ENCODE data around the gene TIGD3.

TIGD3 gene

DNA sequence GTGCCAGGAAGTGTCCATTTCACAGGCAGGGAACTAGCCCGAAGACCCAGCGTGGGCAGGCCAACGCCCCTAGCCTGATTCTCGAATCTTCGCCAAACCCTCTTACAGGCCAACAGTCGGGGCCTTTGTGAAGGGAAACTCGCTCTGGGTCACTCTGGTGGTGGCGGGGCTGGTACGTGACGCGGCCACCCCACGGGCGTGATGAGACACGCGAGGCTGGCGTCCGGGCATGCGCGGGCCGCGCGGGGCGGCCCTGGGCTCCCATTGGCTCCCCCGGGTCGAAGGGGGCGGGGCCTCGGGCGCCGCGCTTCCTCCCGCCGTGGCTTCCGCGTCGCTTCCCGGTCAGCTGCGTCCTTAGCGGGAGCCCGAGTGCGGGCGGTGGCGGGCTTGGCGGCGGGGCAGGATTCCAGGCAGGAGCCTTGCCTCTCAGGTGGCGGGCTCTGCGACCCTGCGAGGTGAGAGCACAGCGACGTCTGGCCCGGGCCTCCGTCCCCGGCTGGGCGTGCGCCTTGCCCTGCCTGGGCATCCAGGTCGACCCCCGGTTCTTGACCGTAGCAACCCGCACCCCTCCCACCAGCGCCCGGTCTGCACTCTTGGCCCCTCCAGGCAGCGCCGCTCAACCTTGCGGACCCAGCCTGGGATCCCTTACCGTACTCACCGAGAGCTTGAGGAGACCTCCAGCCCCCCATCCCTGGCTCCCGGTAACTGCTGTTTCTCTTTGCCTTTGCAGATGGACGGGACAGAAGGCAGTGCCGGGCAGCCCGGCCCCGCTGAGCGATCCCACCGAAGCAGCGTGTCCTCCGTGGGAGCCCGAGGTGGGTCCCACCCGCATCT lies 32.0 kb downstream of the TIGD3 start, which contains the start of gene FRMD8:
TSS of gene FRMD8 (plus strand) at position 331 of the 834 bp plus-strand sequence. CDS start at position 731, 400 bp downstream.
- Histone ChIP-seq H3K4me3 (ENCODE audit: low read length in 2 of 2) (peak within 1 kb of the TSS; percentile 85 to 86), H3K4me1 (ENCODE audit: control insufficient read depth in 2 of 2, insufficient read depth in 2 of 2, low read length in 2 of 2) (peaks cover 42 to 59% of the 10 kb centered on the region in 2 donors), H3K27me3 (ENCODE audit: control insufficient read depth in 2 of 2, insufficient read depth in 2 of 2, low read length in 2 of 2) (no peaks in the 10 kb centered on the region), H3K9ac (ENCODE audit: low read depth in 1 of 2, low read length in 2 of 2) (peak within 1 kb of the TSS; percentile 90 to 98), H3K9me3 (ENCODE audit: control insufficient read depth in 2 of 2, low read length in 2 of 2) (no peaks in the 10 kb centered on the region), H3K36me3 (ENCODE audit: control insufficient read depth in 2 of 2, insufficient read depth in 2 of 2, low read length in 2 of 2) (peaks cover 0 to 8% of the 10 kb centered on the region in 2 donors), H3K27ac (ENCODE audit: low read depth in 2 of 2, low read length in 2 of 2) (peak within 1 kb of the TSS; percentile 89 to 100)

- H3K27ac ChIP-seq (ENCODE audit: low read depth in 2 of 2, low read length in 2 of 2) = no peak overlapping the region
- H3K4me3 ChIP-seq (ENCODE audit: low read length in 2 of 2) = peak overlapping the region in 1 of 2 donors; percentile 37
- peaks cover 10 to 19% of the 10 kb centered on the region in 2 donors for H3K36me3 ChIP-seq (ENCODE audit: control insufficient read depth in 2 of 2, insufficient read depth in 2 of 2, low read length in 2 of 2)
- no peaks in the 10 kb centered on the region for H3K27me3 ChIP-seq (ENCODE audit: control insufficient read depth in 2 of 2, insufficient read depth in 2 of 2, low read length in 2 of 2)
- H3K4me1 ChIP-seq (ENCODE audit: control insufficient read depth in 2 of 2, insufficient read depth in 2 of 2, low read length in 2 of 2) = peaks cover 24 to 43% of the 10 kb centered on the region in 2 donors
- H3K9me3 ChIP-seq (ENCODE audit: control insufficient read depth in 2 of 2, low read length in 2 of 2) = no peaks in the 10 kb centered on the region
- no peak overlapping the region for H3K9ac ChIP-seq (ENCODE audit: low read depth in 1 of 2, low read length in 2 of 2)
Observed at GRCh38 chr11:65388731-65389130, 34.2 kb downstream of the TIGD3 start.

GRCh38 chr11:65389294-65389980 lies 34.9 kb downstream of the TIGD3 start:
- Histone ChIP-seq H3K27ac (ENCODE audit: low read depth in 2 of 2, low read length in 2 of 2) (peak overlapping the region in 1 of 2 donors; percentile 45), H3K9ac (ENCODE audit: low read depth in 1 of 2, low read length in 2 of 2) (no peak overlapping the region), H3K27me3 (ENCODE audit: control insufficient read depth in 2 of 2, insufficient read depth in 2 of 2, low read length in 2 of 2) (no peaks in the 10 kb centered on the region), H3K9me3 (ENCODE audit: control insufficient read depth in 2 of 2, low read length in 2 of 2) (no peaks in the 10 kb centered on the region), H3K36me3 (ENCODE audit: control insufficient read depth in 2 of 2, insufficient read depth in 2 of 2, low read length in 2 of 2) (peaks cover 17 to 26% of the 10 kb centered on the region in 2 donors), H3K4me1 (ENCODE audit: control insufficient read depth in 2 of 2, insufficient read depth in 2 of 2, low read length in 2 of 2) (peaks cover 20 to 42% of the 10 kb centered on the region in 2 donors), H3K4me3 (ENCODE audit: low read length in 2 of 2) (no peak overlapping the region)

DNA sequence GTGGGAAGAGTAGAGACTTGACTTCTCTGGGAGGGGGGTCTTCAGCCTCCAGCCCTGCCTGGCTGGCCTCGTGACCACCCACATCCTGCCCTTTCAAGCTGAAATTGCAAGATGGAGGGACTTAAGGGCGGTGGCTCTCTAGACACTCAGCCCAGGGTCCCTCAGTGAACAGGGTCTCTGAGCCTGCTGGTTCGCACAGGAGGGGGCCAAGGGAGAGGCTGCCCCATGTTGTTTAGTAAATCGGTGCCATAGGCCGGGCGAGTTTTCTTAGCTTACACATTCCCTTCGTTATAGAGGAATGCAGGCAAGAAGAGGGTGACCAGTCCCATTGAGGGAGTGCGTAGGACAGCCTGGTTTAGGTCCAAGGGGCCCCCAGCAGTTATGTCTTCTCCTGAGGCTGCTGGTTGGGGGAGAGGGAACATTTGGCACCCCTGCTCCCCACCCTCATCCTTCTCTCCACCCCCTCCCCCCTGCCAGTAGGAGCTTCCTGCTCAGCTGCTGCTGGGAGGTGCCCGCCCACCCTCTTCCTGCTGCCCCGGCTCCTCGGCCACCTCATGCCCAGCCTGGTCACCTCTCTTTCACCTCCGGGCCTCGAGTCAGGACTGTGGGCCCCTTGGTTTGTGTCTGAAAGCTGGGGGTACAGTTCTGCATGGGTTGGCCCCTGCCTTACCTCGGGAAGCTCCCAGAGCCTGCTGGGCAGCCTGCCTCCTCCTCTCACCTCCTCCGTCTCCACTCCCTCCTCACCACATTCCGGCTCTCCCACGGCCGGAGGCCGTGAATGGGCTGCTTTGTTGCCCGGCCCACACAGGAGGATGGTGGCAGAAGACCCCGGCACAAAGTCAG lies 35.8 kb downstream of the TIGD3 start:
- Histone ChIP-seq H3K27me3 (ENCODE audit: control insufficient read depth in 2 of 2, insufficient read depth in 2 of 2, low read length in 2 of 2) (no peaks in the 10 kb centered on the region), H3K4me3 (ENCODE audit: low read length in 2 of 2) (no peak overlapping the region), H3K9me3 (ENCODE audit: control insufficient read depth in 2 of 2, low read length in 2 of 2) (no peaks in the 10 kb centered on the region), H3K9ac (ENCODE audit: low read depth in 1 of 2, low read length in 2 of 2) (no peak overlapping the region), H3K36me3 (ENCODE audit: control insufficient read depth in 2 of 2, insufficient read depth in 2 of 2, low read length in 2 of 2) (peaks cover 20 to 29% of the 10 kb centered on the region in 2 donors), H3K27ac (ENCODE audit: low read depth in 2 of 2, low read length in 2 of 2) (peak overlapping the region in 1 of 2 donors; percentile 45), H3K4me1 (ENCODE audit: control insufficient read depth in 2 of 2, insufficient read depth in 2 of 2, low read length in 2 of 2) (peaks cover 19 to 35% of the 10 kb centered on the region in 2 donors)

DNA sequence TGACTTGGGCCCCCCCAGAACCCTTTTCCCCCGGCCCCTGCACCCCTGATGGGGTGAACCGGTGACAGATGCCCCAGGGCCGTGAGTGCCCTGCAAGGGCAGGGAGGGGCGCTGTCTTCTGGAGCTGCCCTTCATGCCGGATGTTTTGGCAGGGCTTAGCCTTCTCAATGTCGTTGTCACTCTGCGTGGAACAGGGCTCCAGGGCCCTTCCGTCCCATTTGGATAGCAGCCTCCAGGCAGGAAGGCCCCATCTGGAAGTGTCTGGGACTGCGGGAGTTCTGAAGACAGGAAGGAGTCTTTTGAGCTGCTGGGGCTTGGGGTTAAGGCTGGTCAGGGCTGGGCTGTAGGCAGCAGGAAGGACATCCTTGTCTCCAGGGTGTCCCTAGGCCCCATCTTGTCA lies 36.4 kb downstream of the TIGD3 start:
- Histone ChIP-seq H3K9me3 (ENCODE audit: control insufficient read depth in 2 of 2, low read length in 2 of 2) (no peaks in the 10 kb centered on the region), H3K4me1 (ENCODE audit: control insufficient read depth in 2 of 2, insufficient read depth in 2 of 2, low read length in 2 of 2) (peaks cover 16 to 32% of the 10 kb centered on the region in 2 donors), H3K27ac (ENCODE audit: low read depth in 2 of 2, low read length in 2 of 2) (peak overlapping the region in 1 of 2 donors; percentile 38), H3K27me3 (ENCODE audit: control insufficient read depth in 2 of 2, insufficient read depth in 2 of 2, low read length in 2 of 2) (no peaks in the 10 kb centered on the region), H3K9ac (ENCODE audit: low read depth in 1 of 2, low read length in 2 of 2) (no peak overlapping the region), H3K36me3 (ENCODE audit: control insufficient read depth in 2 of 2, insufficient read depth in 2 of 2, low read length in 2 of 2) (peaks cover 25 to 33% of the 10 kb centered on the region in 2 donors), H3K4me3 (ENCODE audit: low read length in 2 of 2) (no peak overlapping the region)

DNA sequence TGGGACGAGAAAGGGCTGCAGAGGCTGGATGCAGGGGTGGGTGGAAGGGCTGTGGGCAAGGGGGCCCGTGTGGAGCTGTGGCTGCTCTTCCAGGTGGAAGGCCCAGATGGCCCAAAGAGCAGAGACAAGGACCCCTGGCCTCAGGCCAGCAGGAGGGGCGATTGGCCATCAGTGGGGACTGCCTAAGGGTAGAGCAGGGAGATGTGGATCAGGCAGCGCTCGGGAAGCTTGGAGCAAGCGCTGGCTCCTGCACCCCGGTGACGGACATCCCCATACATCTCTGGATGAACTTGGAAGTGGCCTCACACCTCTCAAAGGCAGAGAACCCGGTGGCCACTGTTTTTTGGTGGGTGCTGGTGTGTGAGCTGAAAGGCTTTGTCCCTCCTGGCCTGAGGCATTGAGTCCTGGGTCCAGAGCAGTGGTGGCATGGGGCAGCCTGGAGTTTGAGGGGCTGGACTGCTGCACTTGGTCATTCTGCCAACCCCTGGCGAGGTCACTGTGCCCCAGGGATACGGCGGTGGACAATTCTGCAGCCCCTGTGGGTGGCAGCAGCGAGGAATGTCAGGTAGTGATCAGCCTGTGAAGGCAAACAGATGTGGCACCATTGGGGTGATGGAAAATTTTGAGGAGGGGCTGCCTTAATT lies 37.8 kb downstream of the TIGD3 start:
- no peak overlapping the region for H3K9ac ChIP-seq (ENCODE audit: low read depth in 1 of 2, low read length in 2 of 2)
- peaks cover 30 to 43% of the 10 kb centered on the region in 2 donors for H3K36me3 ChIP-seq (ENCODE audit: control insufficient read depth in 2 of 2, insufficient read depth in 2 of 2, low read length in 2 of 2)

GRCh38 chr11:65392899-65393298 lies 38.3 kb downstream of the TIGD3 start:
- no peaks in the 10 kb centered on the region for H3K9me3 ChIP-seq (ENCODE audit: control insufficient read depth in 2 of 2, low read length in 2 of 2)
- H3K9ac ChIP-seq (ENCODE audit: low read depth in 1 of 2, low read length in 2 of 2) = no peak overlapping the region
- no peak overlapping the region for H3K27ac ChIP-seq (ENCODE audit: low read depth in 2 of 2, low read length in 2 of 2)
- no peak overlapping the region for H3K4me3 ChIP-seq (ENCODE audit: low read length in 2 of 2)
- H3K36me3 ChIP-seq (ENCODE audit: control insufficient read depth in 2 of 2, insufficient read depth in 2 of 2, low read length in 2 of 2) = peaks cover 33 to 46% of the 10 kb centered on the region in 2 donors
- H3K27me3 ChIP-seq (ENCODE audit: control insufficient read depth in 2 of 2, insufficient read depth in 2 of 2, low read length in 2 of 2) = no peaks in the 10 kb centered on the region
- peaks cover 7 to 21% of the 10 kb centered on the region in 2 donors for H3K4me1 ChIP-seq (ENCODE audit: control insufficient read depth in 2 of 2, insufficient read depth in 2 of 2, low read length in 2 of 2)

More for the DNA sequence above, 37.8 kb downstream of the TIGD3 start:
- Histone ChIP-seq H3K4me3 (ENCODE audit: low read length in 2 of 2) (no peak overlapping the region), H3K4me1 (ENCODE audit: control insufficient read depth in 2 of 2, insufficient read depth in 2 of 2, low read length in 2 of 2) (peaks cover 8 to 23% of the 10 kb centered on the region in 2 donors), H3K27ac (ENCODE audit: low read depth in 2 of 2, low read length in 2 of 2) (no peak overlapping the region), H3K27me3 (ENCODE audit: control insufficient read depth in 2 of 2, insufficient read depth in 2 of 2, low read length in 2 of 2) (no peaks in the 10 kb centered on the region), H3K9me3 (ENCODE audit: control insufficient read depth in 2 of 2, low read length in 2 of 2) (no peaks in the 10 kb centered on the region)

GRCh38 chr11:65393513-65394079 lies 39.0 kb downstream of the TIGD3 start:
- no peak overlapping the region for H3K9ac ChIP-seq (ENCODE audit: low read depth in 1 of 2, low read length in 2 of 2)
- H3K4me1 ChIP-seq (ENCODE audit: control insufficient read depth in 2 of 2, insufficient read depth in 2 of 2, low read length in 2 of 2) = peaks cover 7 to 14% of the 10 kb centered on the region in 2 donors
- no peaks in the 10 kb centered on the region for H3K9me3 ChIP-seq (ENCODE audit: control insufficient read depth in 2 of 2, low read length in 2 of 2)
- H3K4me3 ChIP-seq (ENCODE audit: low read length in 2 of 2) = no peak overlapping the region
- H3K36me3 ChIP-seq (ENCODE audit: control insufficient read depth in 2 of 2, insufficient read depth in 2 of 2, low read length in 2 of 2) = peaks cover 39 to 52% of the 10 kb centered on the region in 2 donors
- no peaks in the 10 kb centered on the region for H3K27me3 ChIP-seq (ENCODE audit: control insufficient read depth in 2 of 2, insufficient read depth in 2 of 2, low read length in 2 of 2)
- no peak overlapping the region for H3K27ac ChIP-seq (ENCODE audit: low read depth in 2 of 2, low read length in 2 of 2)

- no peak overlapping the region for H3K27ac ChIP-seq (ENCODE audit: low read depth in 2 of 2, low read length in 2 of 2)
- H3K27me3 ChIP-seq (ENCODE audit: control insufficient read depth in 2 of 2, insufficient read depth in 2 of 2, low read length in 2 of 2) = no peaks in the 10 kb centered on the region
- no peak overlapping the region for H3K4me3 ChIP-seq (ENCODE audit: low read length in 2 of 2)
- no peak overlapping the region for H3K9ac ChIP-seq (ENCODE audit: low read depth in 1 of 2, low read length in 2 of 2)
- H3K9me3 ChIP-seq (ENCODE audit: control insufficient read depth in 2 of 2, low read length in 2 of 2) = no peaks in the 10 kb centered on the region
- H3K4me1 ChIP-seq (ENCODE audit: control insufficient read depth in 2 of 2, insufficient read depth in 2 of 2, low read length in 2 of 2) = peaks cover 7 to 9% of the 10 kb centered on the region in 2 donors
- peaks cover 42 to 47% of the 10 kb centered on the region in 2 donors for H3K36me3 ChIP-seq (ENCODE audit: control insufficient read depth in 2 of 2, insufficient read depth in 2 of 2, low read length in 2 of 2)
Observed at GRCh38 chr11:65394125-65394536, 39.6 kb downstream of the TIGD3 start.

All from mucosa of rectum (tissue), 2 donors.